K562 (cell line): ENCODE data around the gene NCOA3.

ENCODE experiments used
- BRF2 ChIP-seq: IDR thresholded peaks from 3 replicates; pipeline ENCODE4 v1.6.1; 2011; ENCODE audit warnings: borderline replicate concordance, mild to moderate bottlenecking; ENCODE audit not compliant: insufficient read length, insufficient read depth
- CBX1 ChIP-seq: sonication (generic); IDR thresholded peaks from 2 replicates; pipeline ENCODE4 v1.6.1; 2016; ENCODE audit warnings: antibody characterized with exemption, low read depth, mild to moderate bottlenecking
- ELF4 ChIP-seq: fragments of 450-650 bp; formaldehyde crosslinking; IDR thresholded peaks from 2 replicates; pipeline ENCODE4 v1.4.0; 2022; ENCODE audit warnings: missing genetic modification characterization
- HDAC2 ChIP-seq: fragments of 450-650 bp; IDR thresholded peaks from 2 replicates; pipeline ENCODE4 v1.6.1; 2016; ENCODE audit warnings: mild to moderate bottlenecking
- MYNN ChIP-seq, 2 experiments: sonication (generic); formaldehyde crosslinking in 1 of 2; IDR thresholded peaks; 2 replicates each; pipeline versions ENCODE4 v1.5.0 to v1.6.1; 2016 to 2020; ENCODE audit warnings: antibody characterized with exemption in 1 of 2, missing genetic modification reagents in 1 of 2
- POLR2A ChIP-seq: fragments of 450-650 bp; conservative IDR thresholded peaks from 2 replicates; pipeline ENCODE4 v1.6.1; 2016
- RNF2 ChIP-seq: sonication (generic); IDR thresholded peaks from 2 replicates; pipeline ENCODE4 v1.6.1; 2016
- USF2 ChIP-seq: sonication (generic); formaldehyde crosslinking; IDR thresholded peaks from 2 replicates; pipeline ENCODE4 v1.5.0; 2020; ENCODE audit warnings: missing genetic modification reagents
- ZFP36 ChIP-seq: fragments of 150-350 bp; IDR thresholded peaks from 2 replicates; pipeline ENCODE4 v1.6.1; 2018; ENCODE audit warnings: low read length, low read depth; ENCODE audit not compliant: partially characterized antibody
- TF ChIP-seq, protein P1 (sequence below): sonication (generic); formaldehyde crosslinking; IDR thresholded peaks from 2 replicates; pipeline ENCODE4 v1.9.0; 2022; ENCODE audit warnings: mild to moderate bottlenecking, missing genetic modification reagents

- TF ChIP-seq RNF2 (no peak), HDAC2 (no peak), MYNN (IDR thresholded peaks at IDR 0.05) (no peak), MYNN (CRISPR knock-in tag; IDR thresholded peaks at IDR 0.05) (no peak), CBX1 (no peak), ZFP36 (no peak), USF2 (CRISPR knock-in tag) (no peak), BRF2 (no peak), ELF4 (CRISPR knock-in tag) (no peak), POLR2A (no peak)
- TF ChIP-seq, protein P1, sequence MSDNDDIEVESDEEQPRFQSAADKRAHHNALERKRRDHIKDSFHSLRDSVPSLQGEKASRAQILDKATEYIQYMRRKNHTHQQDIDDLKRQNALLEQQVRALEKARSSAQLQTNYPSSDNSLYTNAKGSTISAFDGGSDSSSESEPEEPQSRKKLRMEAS (CRISPR knock-in tag), result no peak
These were observed 64.6 kb downstream of the NCOA3 start for GRCh38 chr20:47566269-47566668.
